GM21723 (cell line): ENCODE results near the gene LLPH.

Experiments
- ATAC-seq: cut with Tn5 transposase; IDR thresholded peaks from one replicate; pipeline ENCODE4 v1.9.1; 2021; ENCODE audit warnings: mild to moderate bottlenecking, moderate library complexity; ENCODE audit not compliant: unreplicated experiment

The LLPH gene

GRCh38 chr12:66143868-66144267 lies 13.3 kb upstream of the LLPH start:
- ATAC-seq, result no peak

GRCh38 chr12:66142826-66143225 lies 12.3 kb upstream of the LLPH start:
- no peak for ATAC-seq

- no peak for ATAC-seq
These were observed 10.7 kb upstream of the LLPH start for GRCh38 chr12:66141299-66141698.

DNA sequence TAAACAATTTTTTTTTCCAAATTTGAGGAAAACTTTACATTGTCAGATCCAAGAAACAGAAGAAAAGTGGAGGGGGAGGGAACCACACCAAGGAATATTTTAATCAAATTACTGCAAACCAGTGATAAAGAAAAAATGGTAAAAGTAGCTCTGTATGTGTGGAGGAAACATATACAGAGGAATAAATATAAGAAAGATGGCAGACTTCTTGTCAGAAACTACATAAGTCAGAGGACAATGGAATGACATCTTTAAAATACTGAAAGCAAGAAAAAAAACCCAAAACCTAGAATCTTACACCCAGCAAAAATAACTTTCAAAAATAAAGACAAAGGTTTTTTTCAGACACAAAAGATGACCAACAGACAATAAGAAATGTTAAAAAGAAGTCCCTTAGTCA lies 10.2 kb upstream of the LLPH start:
- no peak for ATAC-seq

- ATAC-seq, result no peak
These were observed 8.8 kb upstream of the LLPH start for GRCh38 chr12:66139328-66139727.

- no peak for ATAC-seq
These were observed 7.4 kb upstream of the LLPH start for GRCh38 chr12:66137937-66138336.

DNA sequence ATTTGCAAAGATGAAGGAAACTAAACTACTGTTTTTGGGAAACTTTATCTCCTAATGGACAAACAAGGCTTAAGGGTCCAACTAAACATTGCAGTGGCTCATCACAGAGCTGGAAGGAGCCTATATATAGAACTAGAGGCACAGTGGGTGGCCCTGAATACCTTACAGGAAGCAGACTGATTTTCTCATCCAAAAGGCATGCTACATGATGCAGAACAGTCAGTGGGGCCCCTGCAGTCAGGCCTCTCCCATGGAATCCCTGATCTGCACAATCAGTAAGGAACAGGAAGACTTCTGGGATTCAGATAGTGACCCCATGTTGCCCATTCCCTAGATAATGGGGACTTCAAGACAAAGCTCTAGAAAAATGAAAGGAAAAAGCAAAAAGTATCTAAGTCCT lies 1.9 kb upstream of the LLPH start:
- no peak for ATAC-seq

- ATAC-seq, result no peak
These were observed 628 bp upstream of the LLPH start for GRCh38 chr12:66131067-66131688.

GRCh38 chr12:66129934-66130266 lies 650 bp downstream of the LLPH start:
- ATAC-seq, result peak; percentile 2

GRCh38 chr12:66127650-66128049 lies 2.9 kb downstream of the LLPH start:
- ATAC-seq, result no peak

DNA sequence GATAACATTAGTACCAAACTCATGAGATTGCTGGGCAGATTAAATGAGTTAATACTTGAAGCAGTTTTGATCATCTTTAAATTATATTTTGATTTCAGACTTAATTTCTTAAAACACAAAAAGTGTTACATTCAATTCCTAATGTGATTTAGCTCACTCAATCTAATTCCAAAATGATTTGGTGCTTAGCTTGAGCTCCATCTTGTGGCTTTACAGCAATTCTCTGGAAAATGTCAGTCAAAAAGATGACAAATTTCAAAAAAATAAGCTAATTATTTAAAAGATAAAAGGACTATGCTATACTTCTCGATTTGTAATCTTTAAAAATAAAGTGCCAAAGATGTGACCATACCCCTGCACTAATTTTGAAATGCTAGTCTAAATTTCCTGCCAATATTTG lies 10.1 kb downstream of the LLPH start:
- no peak for ATAC-seq

- ATAC-seq, result peak; percentile 49
These were observed 10.7 kb downstream of the LLPH start for GRCh38 chr12:66119870-66120241.

GRCh38 chr12:66119229-66119869 lies 11.2 kb downstream of the LLPH start:
- no peak for ATAC-seq

DNA sequence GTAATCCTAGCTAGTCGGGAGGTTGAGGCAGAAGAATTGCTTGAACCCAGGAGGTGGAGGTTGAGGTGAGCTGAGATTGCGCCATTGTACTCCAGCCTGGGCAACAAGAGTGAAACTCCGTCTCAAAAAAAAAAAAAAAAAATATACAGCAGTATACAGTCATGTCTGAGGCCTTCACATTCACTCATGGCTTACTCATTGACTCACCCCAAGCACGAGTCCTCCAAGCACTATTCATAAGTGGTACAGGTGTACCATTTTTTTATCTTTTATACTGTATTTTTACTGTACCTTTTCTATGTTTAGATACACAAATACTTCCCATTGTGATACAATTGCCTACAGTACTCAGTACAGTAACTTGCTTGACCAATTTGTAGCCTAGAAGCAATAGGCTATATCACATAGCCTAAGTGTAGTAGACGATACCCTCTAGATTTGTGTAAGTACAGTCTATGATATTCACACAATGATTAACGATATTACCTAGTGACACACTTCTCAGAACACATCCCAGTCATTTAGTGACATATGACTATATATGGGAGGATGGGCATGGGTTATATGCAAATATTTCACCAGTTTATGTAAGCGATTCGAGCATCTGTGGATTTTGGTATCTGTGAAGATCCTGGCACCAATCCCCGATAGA lies 12.2 kb downstream of the LLPH start:
- ATAC-seq, result no peak

DNA sequence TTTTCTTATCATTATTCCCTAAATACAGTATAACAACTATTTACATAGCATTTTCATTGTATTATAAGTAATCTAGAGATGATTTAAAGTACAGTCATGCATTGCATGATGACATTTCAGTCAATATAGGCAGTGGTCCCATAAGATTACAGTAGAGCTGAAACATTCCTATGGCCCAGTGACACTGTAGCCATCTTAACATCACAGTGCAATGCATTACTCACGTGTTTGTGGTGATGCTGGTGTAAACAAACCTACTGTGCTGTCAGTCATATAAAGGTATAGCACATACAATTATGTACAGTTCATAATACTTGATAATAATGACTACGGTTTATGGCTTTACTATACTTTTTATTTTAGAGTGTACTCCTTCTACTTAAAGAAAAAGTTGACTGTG lies 13.3 kb downstream of the LLPH start:
- ATAC-seq, result no peak

DNA sequence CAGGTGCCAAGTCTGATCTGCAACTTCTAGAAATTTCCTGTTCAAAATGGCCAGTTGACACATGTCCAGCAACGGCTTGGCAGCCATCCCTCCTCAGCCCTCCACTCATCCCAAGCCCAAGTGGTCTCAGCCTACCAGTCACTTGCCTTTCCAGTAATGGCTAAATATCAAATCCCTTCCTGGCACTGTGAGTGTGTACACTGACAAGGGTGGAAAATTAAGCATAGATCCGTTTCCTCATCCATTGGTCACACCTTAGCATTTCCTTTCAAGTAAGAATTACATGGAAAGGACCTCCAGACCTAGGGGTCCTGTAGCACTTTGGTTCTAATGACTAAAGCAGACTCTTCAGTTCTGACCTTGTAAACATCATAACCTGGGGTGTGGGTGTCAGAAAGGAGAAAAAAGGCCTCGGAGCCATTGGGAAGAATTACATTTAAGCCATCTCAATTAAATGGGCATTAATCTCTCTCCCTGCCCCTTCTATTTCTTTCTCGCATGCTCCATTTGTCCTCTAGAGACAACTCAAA lies 15.4 kb downstream of the LLPH start:
- ATAC-seq, result no peak

DNA sequence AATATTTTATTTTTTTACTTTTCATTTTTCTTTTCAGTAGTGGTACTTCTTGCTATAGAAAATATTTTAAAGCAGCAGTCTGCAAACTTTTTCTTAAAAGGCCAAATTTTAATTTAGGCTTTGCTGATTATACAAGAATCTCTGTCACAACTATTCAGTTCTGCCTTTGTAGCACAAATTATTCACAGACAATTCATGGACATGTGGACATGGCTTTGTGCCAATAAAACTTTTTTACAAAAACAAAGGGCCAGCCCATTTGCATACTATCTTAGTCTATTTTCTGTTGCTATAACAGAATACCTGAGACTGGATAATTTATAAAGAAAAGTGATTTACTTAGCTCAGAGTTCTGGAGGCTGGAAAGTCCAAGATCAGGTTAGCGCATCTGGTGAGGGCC lies 17.1 kb downstream of the LLPH start:
- no peak for ATAC-seq

DNA sequence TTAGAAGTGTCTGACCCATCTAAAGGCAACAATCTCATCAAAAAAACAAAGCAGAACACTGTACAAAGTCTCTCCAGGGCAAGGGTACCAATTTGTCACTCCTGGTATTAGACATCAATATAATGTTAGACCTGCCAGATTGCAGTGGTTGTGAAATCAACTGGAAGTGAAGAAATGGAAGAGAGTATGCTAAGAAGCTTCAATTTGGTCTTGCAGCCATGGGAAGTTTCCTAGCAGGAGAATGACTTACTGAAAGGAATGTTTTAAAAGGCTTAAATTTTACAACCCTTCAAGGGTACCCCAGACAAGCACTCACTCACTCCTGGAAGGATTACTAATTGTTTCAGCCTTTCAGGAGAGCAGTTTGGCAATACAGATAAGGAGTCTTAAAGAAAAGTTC lies 18.9 kb downstream of the LLPH start:
- no peak for ATAC-seq

GRCh38 chr12:66109056-66109455 lies 21.5 kb downstream of the LLPH start:
- ATAC-seq, result no peak

DNA sequence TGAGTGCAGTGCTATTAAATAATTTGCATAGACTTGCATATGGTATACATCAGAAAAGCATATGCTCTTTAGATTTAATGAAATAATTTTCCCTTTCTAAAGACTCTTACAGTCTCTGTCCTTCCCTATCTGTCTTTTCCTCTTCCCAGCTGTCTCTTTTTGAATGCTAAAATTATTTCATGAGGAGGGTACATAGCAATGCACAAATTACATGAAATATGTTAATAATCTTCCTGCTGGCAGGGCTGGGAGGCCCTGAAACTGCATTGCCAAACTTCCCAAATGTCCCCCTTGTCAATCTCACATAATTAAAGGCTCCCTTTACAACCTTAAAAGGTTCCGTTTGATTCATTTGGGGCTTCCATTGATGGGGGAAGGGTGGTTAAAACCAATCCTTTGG lies 22.2 kb downstream of the LLPH start:
- ATAC-seq, result no peak

GRCh38 chr12:66107451-66107915 lies 23.1 kb downstream of the LLPH start:
- ATAC-seq, result peak; percentile 97
